Uterus (tissue), 4 donors: ENCODE measurements around the gene DENND2D. TPM values are rescaled to one million over a fixed set of nuclear protein-coding genes. Genes with fewer than 3 reads are reported as not detected.

Experiments
- DNase-seq, 2 donors: peaks; one replicate each; pipeline ENCODE4 v3.0.0-alpha.2; 2019 to 2020
- H3K27ac ChIP-seq, 2 donors: fragments of 200-600 bp; sonication (generic); 1 replicate in 1 of 2; 2 replicates in 1 of 2; pipeline ENCODE4 v1.5.1; 2016 to 2018
- H3K27me3 ChIP-seq, 2 donors: fragments of 200-600 bp; sonication (generic); one replicate each; pipeline ENCODE4 v1.5.1; 2018 to 2019; ENCODE audit warnings: control low read depth in 1 of 2
- H3K36me3 ChIP-seq, 2 donors: fragments of 200-600 bp; sonication (generic); one replicate each; pipeline ENCODE4 v1.5.1; 2019; ENCODE audit warnings: control low read depth in 1 of 2
- H3K4me1 ChIP-seq, 2 donors: fragments of 200-600 bp; sonication (generic); one replicate each; pipeline ENCODE4 v1.5.1; 2018 to 2019; ENCODE audit warnings: control low read depth in 1 of 2
- H3K4me3 ChIP-seq, 2 donors: fragments of 200-600 bp; sonication (generic); 1 replicate in 1 of 2; 2 replicates in 1 of 2; pipeline ENCODE4 v1.5.1; 2018 to 2019; ENCODE audit warnings: mild to moderate bottlenecking in 1 of 2
- H3K9me3 ChIP-seq, 2 donors: fragments of 200-600 bp; sonication (generic); one replicate each; pipeline ENCODE4 v1.5.1; 2019; ENCODE audit warnings: control low read depth in 1 of 2
- CTCF ChIP-seq, 4 experiments: fragments of 200-600 bp in 2 of 4; fragments of 450-650 bp in 2 of 4; sonication (generic) in 2 of 4; IDR thresholded peaks; one replicate each; pipeline ENCODE4 v1.5.1; 2016 to 2019; ENCODE audit warnings: antibody characterized with exemption in 4 of 4, mild to moderate bottlenecking in 2 of 4, moderate library complexity in 1 of 4
- POLR2A ChIP-seq, 2 donors: fragments of 450-650 bp; IDR thresholded peaks; one replicate each; pipeline ENCODE4 v1.6.1; 2016; ENCODE audit warnings: antibody characterized with exemption in 2 of 2, mild to moderate bottlenecking in 1 of 2, moderate library complexity in 1 of 2
- intact Hi-C: fragments of 100-400 bp; cut with DNase I; formaldehyde crosslinking; loops from one replicate; pipeline ENCODE4 v1.15.1; 2023; ENCODE audit warnings: low total_unique reads
- total RNA-seq, 4 donors: library from RNA; depleted of rRNA in 3 of 4; stranded (reverse); fragments of >200 nt in 3 of 4; gene quantifications; one replicate each; pipeline versions ENCODE4 v1.1.0 to v1.2.4, GENCODE V29; 2014 to 2023
- donor health status: DM: yes; HTN: yes; CAD: no.

The DENND2D gene
- total RNA-seq, 4 donors from 2014 or later = 2.3 to 25.9 (median 8.0) TPM

- Histone ChIP-seq H3K27ac (no peak overlapping the region), H3K9me3 (no peaks in the 10 kb centered on the region), H3K36me3 (no peaks in the 10 kb centered on the region), H3K4me1 (no peaks in the 10 kb centered on the region), H3K4me3 (no peak overlapping the region), H3K27me3 (no peaks in the 10 kb centered on the region)
- intact Hi-C loops = no loop called here
- TF ChIP-seq CTCF (IDR thresholded peaks at IDR 0.05) = no peak
- DNase-seq = no peak
Observed at GRCh38 chr1:111174070-111174469, 26.4 kb downstream of the DENND2D start.

- Histone ChIP-seq H3K4me1 (no peaks in the 10 kb centered on the region), H3K9me3 (no peaks in the 10 kb centered on the region), H3K4me3 (no peak overlapping the region), H3K36me3 (no peaks in the 10 kb centered on the region), H3K27me3 (no peaks in the 10 kb centered on the region), H3K27ac (no peak overlapping the region)
- intact Hi-C loops = no loop called here
- no peak for TF ChIP-seq CTCF (IDR thresholded peaks at IDR 0.05)
- TF ChIP-seq POLR2A (IDR thresholded peaks at IDR 0.05) = no peak
- no peak for DNase-seq
Observed at GRCh38 chr1:111172463-111172862, 28.0 kb downstream of the DENND2D start.

DNA sequence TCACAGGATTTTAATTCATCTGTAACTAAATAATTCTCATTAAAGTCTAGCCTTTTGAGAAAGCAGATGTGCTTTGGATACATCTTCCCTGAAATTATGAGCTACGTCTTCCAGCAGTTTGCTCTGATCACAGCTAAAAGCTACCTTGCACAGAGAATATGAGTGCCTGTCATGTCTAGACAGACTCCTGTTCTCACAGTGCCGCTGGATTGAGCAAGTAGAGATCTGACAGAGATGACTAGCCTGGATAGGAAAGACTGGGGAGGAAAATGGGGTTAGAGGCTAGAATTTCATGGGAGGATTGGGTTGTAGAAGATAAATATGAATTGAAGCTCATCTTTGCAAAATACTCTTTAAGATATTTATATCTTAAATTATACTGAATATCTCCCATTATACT lies 36.3 kb downstream of the DENND2D start:
- Histone ChIP-seq H3K4me1 (no peaks in the 10 kb centered on the region), H3K36me3 (peaks cover 0 to 2% of the 10 kb centered on the region in 2 donors), H3K9me3 (no peaks in the 10 kb centered on the region), H3K4me3 (no peak overlapping the region), H3K27me3 (no peaks in the 10 kb centered on the region), H3K27ac (no peak overlapping the region)
- no peak for TF ChIP-seq CTCF (IDR thresholded peaks at IDR 0.05)
- TF ChIP-seq POLR2A (IDR thresholded peaks at IDR 0.05) = no peak
- DNase-seq = no peak
- intact Hi-C loops = no loop called here

DNA sequence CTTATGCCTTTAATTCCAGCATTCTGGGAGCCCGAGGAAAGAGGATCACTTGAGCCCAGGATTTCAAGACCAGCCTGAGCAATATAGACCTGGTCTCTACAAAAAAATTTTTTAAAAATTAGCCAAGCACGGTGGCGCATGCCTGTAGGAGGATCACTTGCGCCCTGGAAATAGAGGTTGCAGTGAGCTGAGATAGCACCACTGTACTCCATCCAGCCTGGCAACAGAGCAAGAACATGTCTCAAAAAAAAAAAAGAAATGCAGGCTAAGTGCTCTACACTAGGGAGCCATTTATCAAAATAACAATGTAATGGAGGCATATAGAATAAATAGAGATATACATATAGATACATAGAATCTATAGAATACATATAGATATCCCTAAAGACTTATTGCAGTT lies 37.1 kb downstream of the DENND2D start:
- no peaks in the 10 kb centered on the region for H3K4me1 ChIP-seq
- TF ChIP-seq POLR2A (IDR thresholded peaks at IDR 0.05) (no peak), CTCF (IDR thresholded peaks at IDR 0.05) (no peak)
- no peak overlapping the region for H3K4me3 ChIP-seq
- DNase-seq = no peak
- no peaks in the 10 kb centered on the region for H3K9me3 ChIP-seq
- H3K27me3 ChIP-seq = no peaks in the 10 kb centered on the region
- intact Hi-C loops = no loop called here
- H3K27ac ChIP-seq = no peak overlapping the region
- H3K36me3 ChIP-seq = peaks cover 0 to 2% of the 10 kb centered on the region in 2 donors

GRCh38 chr1:111162488-111162880 lies 38.0 kb downstream of the DENND2D start:
- no peaks in the 10 kb centered on the region for H3K27me3 ChIP-seq
- no peaks in the 10 kb centered on the region for H3K4me1 ChIP-seq
- peaks cover 0 to 2% of the 10 kb centered on the region in 2 donors for H3K36me3 ChIP-seq
- no peak overlapping the region for H3K4me3 ChIP-seq
- no peak for TF ChIP-seq CTCF (IDR thresholded peaks at IDR 0.05)
- no peak for TF ChIP-seq POLR2A (IDR thresholded peaks at IDR 0.05)
- intact Hi-C loops = no loop called here
- no peak for DNase-seq
- H3K27ac ChIP-seq = no peak overlapping the region
- no peaks in the 10 kb centered on the region for H3K9me3 ChIP-seq
